ENCODE measurements around the gene EIF2D. TPM values are rescaled to one million over a fixed set of nuclear protein-coding genes. Genes with fewer than 3 reads are reported as not detected.

The EIF2D gene
- total and polyA plus RNA-seq, 2 of the 8 experiments (the other 6 are each of a cell fraction or from before 2014, with no cell fraction given): 36.1 to 37.1 TPM

DNA sequence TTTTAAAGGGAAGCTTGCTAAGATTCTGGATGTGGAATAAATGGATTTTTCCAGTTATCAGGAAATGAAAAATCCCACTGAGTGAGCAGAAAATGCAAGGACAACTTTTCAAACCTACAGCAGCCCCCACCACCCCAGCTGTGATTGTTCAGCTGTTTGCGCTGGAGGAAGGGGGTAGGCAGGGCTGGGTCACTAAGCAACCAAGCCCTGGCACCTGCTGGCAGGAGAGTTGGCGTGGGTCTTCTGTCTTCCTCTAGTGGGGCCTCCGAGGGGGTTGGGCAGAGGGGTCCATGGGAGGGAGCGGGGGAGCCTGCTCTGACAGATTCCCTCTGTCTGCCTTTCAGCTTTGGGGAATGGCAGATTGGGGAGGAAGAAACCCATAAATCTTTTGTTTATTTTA is 45.3 kb downstream of the EIF2D start (continued):
- TF ChIP-seq, protein P1, sequence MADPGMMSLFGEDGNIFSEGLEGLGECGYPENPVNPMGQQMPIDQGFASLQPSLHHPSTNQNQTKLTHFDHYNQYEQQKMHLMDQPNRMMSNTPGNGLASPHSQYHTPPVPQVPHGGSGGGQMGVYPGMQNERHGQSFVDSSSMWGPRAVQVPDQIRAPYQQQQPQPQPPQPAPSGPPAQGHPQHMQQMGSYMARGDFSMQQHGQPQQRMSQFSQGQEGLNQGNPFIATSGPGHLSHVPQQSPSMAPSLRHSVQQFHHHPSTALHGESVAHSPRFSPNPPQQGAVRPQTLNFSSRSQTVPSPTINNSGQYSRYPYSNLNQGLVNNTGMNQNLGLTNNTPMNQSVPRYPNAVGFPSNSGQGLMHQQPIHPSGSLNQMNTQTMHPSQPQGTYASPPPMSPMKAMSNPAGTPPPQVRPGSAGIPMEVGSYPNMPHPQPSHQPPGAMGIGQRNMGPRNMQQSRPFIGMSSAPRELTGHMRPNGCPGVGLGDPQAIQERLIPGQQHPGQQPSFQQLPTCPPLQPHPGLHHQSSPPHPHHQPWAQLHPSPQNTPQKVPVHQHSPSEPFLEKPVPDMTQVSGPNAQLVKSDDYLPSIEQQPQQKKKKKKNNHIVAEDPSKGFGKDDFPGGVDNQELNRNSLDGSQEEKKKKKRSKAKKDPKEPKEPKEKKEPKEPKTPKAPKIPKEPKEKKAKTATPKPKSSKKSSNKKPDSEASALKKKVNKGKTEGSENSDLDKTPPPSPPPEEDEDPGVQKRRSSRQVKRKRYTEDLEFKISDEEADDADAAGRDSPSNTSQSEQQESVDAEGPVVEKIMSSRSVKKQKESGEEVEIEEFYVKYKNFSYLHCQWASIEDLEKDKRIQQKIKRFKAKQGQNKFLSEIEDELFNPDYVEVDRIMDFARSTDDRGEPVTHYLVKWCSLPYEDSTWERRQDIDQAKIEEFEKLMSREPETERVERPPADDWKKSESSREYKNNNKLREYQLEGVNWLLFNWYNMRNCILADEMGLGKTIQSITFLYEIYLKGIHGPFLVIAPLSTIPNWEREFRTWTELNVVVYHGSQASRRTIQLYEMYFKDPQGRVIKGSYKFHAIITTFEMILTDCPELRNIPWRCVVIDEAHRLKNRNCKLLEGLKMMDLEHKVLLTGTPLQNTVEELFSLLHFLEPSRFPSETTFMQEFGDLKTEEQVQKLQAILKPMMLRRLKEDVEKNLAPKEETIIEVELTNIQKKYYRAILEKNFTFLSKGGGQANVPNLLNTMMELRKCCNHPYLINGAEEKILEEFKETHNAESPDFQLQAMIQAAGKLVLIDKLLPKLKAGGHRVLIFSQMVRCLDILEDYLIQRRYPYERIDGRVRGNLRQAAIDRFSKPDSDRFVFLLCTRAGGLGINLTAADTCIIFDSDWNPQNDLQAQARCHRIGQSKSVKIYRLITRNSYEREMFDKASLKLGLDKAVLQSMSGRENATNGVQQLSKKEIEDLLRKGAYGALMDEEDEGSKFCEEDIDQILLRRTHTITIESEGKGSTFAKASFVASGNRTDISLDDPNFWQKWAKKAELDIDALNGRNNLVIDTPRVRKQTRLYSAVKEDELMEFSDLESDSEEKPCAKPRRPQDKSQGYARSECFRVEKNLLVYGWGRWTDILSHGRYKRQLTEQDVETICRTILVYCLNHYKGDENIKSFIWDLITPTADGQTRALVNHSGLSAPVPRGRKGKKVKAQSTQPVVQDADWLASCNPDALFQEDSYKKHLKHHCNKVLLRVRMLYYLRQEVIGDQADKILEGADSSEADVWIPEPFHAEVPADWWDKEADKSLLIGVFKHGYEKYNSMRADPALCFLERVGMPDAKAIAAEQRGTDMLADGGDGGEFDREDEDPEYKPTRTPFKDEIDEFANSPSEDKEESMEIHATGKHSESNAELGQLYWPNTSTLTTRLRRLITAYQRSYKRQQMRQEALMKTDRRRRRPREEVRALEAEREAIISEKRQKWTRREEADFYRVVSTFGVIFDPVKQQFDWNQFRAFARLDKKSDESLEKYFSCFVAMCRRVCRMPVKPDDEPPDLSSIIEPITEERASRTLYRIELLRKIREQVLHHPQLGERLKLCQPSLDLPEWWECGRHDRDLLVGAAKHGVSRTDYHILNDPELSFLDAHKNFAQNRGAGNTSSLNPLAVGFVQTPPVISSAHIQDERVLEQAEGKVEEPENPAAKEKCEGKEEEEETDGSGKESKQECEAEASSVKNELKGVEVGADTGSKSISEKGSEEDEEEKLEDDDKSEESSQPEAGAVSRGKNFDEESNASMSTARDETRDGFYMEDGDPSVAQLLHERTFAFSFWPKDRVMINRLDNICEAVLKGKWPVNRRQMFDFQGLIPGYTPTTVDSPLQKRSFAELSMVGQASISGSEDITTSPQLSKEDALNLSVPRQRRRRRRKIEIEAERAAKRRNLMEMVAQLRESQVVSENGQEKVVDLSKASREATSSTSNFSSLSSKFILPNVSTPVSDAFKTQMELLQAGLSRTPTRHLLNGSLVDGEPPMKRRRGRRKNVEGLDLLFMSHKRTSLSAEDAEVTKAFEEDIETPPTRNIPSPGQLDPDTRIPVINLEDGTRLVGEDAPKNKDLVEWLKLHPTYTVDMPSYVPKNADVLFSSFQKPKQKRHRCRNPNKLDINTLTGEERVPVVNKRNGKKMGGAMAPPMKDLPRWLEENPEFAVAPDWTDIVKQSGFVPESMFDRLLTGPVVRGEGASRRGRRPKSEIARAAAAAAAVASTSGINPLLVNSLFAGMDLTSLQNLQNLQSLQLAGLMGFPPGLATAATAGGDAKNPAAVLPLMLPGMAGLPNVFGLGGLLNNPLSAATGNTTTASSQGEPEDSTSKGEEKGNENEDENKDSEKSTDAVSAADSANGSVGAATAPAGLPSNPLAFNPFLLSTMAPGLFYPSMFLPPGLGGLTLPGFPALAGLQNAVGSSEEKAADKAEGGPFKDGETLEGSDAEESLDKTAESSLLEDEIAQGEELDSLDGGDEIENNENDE (IDR thresholded peaks at IDR 0.05; ENCODE audit: insufficient replicate concordance, low read length): no peak
- TF ChIP-seq CHD2 (IDR thresholded peaks at IDR 0.05; ENCODE audit: low read length): no peak
- TF ChIP-seq SIRT6 (IDR thresholded peaks at IDR 0.05; ENCODE audit: low read length): no peak
- TF ChIP-seq ASH2L (IDR thresholded peaks at IDR 0.05; ENCODE audit: low read length): no peak
- TF ChIP-seq, protein P2, sequence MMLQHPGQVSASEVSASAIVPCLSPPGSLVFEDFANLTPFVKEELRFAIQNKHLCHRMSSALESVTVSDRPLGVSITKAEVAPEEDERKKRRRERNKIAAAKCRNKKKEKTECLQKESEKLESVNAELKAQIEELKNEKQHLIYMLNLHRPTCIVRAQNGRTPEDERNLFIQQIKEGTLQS (IDR thresholded peaks at IDR 0.05; ENCODE audit: insufficient read depth, low read depth, low read length): no peak
- no peak for TF ChIP-seq TBP (IDR thresholded peaks at IDR 0.05; ENCODE audit: low read depth, low read length)
- TF ChIP-seq, protein P3, sequence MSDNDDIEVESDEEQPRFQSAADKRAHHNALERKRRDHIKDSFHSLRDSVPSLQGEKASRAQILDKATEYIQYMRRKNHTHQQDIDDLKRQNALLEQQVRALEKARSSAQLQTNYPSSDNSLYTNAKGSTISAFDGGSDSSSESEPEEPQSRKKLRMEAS (IDR thresholded peaks at IDR 0.05): no peak
- no peak for TF ChIP-seq EGR1 (IDR thresholded peaks at IDR 0.05; ENCODE audit: borderline replicate concordance, low read depth, low read length)
- no peak for TF ChIP-seq EZH2 (IDR thresholded peaks at IDR 0.05; ENCODE audit: low read depth, low read length, severe bottlenecking)
- TF ChIP-seq CHD1 (IDR thresholded peaks at IDR 0.05; ENCODE audit: low read depth, low read length): no peak

All from H1 (cell line).